PFSK-1 (cell line): ENCODE results near the gene SLC38A3.

Experiments used
- POLR2AphosphoS5 ChIP-seq: IDR thresholded peaks from 2 replicates; pipeline ENCODE4 v1.6.1; 2012; ENCODE audit warnings: low read depth, mild to moderate bottlenecking, control low read depth, low read length, moderate library complexity
- REST ChIP-seq, 2 experiments: IDR thresholded peaks; 2 replicates each; pipeline versions ENCODE4 v1.6.1 to v1.8.0; 2011 to 2012; ENCODE audit warnings: low read depth in 2 of 2, low read length in 2 of 2, control low read depth in 1 of 2, inconsistent platforms in 1 of 2, mild to moderate bottlenecking in 1 of 2, moderate library complexity in 1 of 2; ENCODE audit not compliant: insufficient read depth in 1 of 2

- no peak for TF ChIP-seq POLR2AphosphoS5
- TF ChIP-seq REST (IDR thresholded peaks at IDR 0.05; ENCODE audit: insufficient read depth in 1 of 2, low read depth in 2 of 2, low read length in 2 of 2): no peak
These were observed 42.8 kb upstream of the SLC38A3 start for GRCh38 chr3:50162034-50162883.
